ENCODE data around the gene ING2.

Gene ING2

GRCh38 chr4:183503497-183504063 is 1.3 kb upstream of the ING2 start:
- TF ChIP-seq, protein P1, sequence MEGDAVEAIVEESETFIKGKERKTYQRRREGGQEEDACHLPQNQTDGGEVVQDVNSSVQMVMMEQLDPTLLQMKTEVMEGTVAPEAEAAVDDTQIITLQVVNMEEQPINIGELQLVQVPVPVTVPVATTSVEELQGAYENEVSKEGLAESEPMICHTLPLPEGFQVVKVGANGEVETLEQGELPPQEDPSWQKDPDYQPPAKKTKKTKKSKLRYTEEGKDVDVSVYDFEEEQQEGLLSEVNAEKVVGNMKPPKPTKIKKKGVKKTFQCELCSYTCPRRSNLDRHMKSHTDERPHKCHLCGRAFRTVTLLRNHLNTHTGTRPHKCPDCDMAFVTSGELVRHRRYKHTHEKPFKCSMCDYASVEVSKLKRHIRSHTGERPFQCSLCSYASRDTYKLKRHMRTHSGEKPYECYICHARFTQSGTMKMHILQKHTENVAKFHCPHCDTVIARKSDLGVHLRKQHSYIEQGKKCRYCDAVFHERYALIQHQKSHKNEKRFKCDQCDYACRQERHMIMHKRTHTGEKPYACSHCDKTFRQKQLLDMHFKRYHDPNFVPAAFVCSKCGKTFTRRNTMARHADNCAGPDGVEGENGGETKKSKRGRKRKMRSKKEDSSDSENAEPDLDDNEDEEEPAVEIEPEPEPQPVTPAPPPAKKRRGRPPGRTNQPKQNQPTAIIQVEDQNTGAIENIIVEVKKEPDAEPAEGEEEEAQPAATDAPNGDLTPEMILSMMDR (IDR thresholded peaks at IDR 0.05; ENCODE audit: low read depth, low read length, missing control alignments), result no peak
- no peak for DNase-seq (ENCODE audit: low read depth)

DNA sequence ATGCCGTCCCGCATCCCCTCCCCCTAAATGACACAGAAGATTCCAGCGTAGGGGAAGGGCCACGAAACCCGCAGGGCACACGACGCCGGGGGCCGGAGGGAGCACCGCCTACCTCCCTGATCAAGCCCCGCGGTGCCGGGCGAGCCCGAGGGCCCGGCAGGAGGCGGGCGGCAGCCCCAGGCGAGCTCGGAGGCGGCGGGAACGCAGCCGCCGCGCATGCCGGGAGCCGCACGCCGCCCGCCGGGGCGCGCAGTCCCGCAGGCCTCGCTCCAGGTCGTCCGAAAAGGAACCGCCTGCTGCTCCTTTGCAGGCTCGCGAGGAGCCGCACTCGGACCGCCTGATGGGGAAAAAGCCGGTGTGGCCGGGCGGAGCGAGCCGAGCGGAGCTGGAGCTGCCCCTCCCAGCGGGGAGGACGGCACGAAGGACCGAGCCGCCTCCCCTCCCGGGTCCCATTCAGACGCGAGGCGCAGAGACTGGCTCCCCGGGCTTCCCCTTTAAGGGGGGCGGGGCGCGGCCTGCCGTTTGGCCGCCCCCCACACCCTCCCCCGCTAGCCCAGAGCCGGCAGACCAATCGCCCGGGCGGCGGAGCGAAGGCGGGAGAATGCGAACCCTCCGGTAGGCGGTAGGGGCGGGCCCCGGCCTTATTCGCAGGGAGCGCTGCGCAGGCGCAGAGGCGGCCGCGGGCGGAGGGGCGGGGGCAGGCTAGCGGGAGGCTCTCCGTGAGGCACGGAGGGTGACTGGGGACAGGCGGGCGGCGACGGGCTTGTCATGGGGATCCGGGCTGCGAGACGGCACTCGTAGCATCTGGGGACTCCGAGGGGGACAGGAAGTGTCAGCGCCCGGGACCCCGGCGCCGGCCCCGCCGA is 561 bp upstream of the ING2 start:
- H3K4me3 ChIP-seq (ENCODE audit: low read depth, low read length), result peak overlapping the region; percentile 97
- TF ChIP-seq, protein P1 (IDR thresholded peaks at IDR 0.05; ENCODE audit: low read depth, low read length, missing control alignments), result no peak

More at GRCh38 chr4:183503497-183504063, 1.3 kb upstream of the ING2 start:
- H3K4me3 ChIP-seq (ENCODE audit: low read depth, low read length), result peak overlapping the region; percentile 97

GRCh38 chr4:183505611-183506388 is 942 bp downstream of the ING2 start:
- peak overlapping the region; percentile 97 for H3K4me3 ChIP-seq (ENCODE audit: low read depth, low read length)
- peak; percentile 64 for DNase-seq (ENCODE audit: low read depth)
- TF ChIP-seq, protein P1 (IDR thresholded peaks at IDR 0.05; ENCODE audit: low read depth, low read length, missing control alignments), result no peak

More for the DNA sequence above, 561 bp upstream of the ING2 start:
- peak; percentile 87 for DNase-seq (ENCODE audit: low read depth)

- no peak for DNase-seq (ENCODE audit: low read depth)
- TF ChIP-seq, protein P1 (IDR thresholded peaks at IDR 0.05; ENCODE audit: low read depth, low read length, missing control alignments), result no peak
- peak overlapping the region; percentile 97 for H3K4me3 ChIP-seq (ENCODE audit: low read depth, low read length)
Observed at GRCh38 chr4:183506389-183506735, 1.5 kb downstream of the ING2 start.

DNA sequence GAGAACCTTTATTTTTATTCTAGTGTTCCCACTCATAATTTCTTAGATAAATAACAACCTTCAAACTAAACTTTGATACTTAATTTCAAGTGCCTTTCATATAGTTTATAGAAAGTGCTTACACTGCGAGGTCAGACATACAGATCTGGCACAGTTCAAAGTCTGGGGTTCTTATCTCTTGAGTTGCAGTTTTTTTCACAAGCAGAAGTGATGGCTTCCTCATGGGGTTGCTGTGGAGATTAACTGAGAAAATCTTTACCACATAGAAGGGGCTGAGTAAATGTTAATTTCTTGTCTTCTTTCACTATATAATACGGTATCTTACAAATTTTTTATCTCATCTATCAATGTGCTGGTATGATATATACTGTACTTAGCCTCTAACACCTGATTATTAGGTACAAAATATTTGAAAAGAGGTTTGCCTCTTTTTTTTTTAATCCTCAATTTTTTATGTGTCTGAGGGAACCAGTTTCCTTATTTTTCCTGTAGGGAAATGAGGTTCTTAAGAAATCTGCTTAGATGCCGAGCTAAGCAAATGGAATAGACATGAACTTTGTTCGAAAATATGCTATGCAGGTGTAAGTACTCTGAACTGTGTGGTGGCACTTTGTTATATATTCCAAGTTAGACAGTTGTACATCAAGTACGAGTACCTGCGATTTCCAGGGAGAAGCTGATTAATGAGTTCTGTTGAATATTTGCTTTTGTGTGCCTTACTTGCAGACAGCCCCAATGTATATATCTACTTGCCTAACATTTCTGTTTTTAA is 3.3 kb downstream of the ING2 start:
- TF ChIP-seq, protein P1 (IDR thresholded peaks at IDR 0.05; ENCODE audit: low read depth, low read length, missing control alignments), result no peak
- no peak for DNase-seq (ENCODE audit: low read depth)
- no peak overlapping the region for H3K4me3 ChIP-seq (ENCODE audit: low read depth, low read length)

DNA sequence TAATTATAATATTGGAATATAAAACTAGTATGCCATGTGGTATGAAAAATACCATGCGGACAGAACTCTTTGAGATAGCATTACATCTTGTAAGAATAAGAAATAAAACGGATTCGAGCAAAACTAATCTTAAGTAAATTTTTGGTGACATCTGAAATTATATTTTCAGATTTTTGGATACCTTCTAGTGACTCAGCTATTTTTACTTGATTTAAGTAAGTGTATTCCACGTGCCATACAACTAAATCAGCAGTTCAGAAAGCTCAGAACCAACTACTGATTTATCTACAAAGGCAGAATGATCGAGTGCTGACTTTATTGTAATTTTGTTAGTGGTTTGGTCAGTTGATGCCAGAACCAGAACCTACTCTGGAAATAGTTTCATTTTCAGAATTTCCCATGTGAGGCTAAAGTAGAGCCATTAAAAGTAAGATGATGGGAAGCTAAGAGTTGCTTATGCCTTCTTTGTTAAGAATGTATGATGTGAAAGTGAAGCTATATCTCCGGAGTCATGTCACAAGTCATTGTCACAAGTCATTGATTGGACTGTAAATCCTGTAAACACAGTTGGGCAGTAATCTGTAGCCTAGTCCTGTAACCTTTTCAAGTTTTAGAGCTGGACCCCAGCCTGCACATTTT is 4.0 kb downstream of the ING2 start:
- no peak for DNase-seq (ENCODE audit: low read depth)
- H3K4me3 ChIP-seq (ENCODE audit: low read depth, low read length), result no peak overlapping the region
- TF ChIP-seq, protein P1 (IDR thresholded peaks at IDR 0.05; ENCODE audit: low read depth, low read length, missing control alignments), result no peak
